A204.1 (cell line): ENCODE data around the gene CA9.

Experiments used
- FAIRE-seq: peaks from 2 replicates; lab custom pipeline; 2012; peaks lifted over from hg19 to GRCh38; lab: Jason Lieb, UNC

Gene CA9

DNA sequence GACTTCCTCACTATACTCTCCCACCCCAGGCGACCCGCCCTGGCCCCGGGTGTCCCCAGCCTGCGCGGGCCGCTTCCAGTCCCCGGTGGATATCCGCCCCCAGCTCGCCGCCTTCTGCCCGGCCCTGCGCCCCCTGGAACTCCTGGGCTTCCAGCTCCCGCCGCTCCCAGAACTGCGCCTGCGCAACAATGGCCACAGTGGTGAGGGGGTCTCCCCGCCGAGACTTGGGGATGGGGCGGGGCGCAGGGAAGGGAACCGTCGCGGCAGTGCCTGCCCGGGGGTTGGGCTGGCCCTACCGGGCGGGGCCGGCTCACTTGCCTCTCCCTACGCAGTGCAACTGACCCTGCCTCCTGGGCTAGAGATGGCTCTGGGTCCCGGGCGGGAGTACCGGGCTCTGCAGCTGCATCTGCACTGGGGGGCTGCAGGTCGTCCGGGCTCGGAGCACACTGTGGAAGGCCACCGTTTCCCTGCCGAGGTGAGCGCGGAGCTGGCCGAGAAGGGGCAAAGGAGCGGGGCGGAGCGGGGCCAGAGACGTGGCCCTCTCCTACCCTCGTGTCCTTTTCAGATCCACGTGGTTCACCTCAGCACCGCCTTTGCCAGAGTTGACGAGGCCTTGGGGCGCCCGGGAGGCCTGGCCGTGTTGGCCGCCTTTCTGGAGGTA lies 2.1 kb downstream of the CA9 start:
- no peak for FAIRE-seq

DNA sequence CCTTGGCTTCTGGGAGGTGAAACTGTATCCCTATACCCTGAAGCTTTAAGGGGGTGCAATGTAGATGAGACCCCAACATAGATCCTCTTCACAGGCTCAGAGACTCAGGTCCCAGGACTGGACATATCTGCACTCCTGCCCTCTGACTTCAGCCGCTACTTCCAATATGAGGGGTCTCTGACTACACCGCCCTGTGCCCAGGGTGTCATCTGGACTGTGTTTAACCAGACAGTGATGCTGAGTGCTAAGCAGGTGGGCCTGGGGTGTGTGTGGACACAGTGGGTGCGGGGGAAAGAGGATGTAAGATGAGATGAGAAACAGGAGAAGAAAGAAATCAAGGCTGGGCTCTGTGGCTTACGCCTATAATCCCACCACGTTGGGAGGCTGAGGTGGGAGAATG lies 5.4 kb downstream of the CA9 start:
- FAIRE-seq: no peak

- FAIRE-seq: no peak
These were observed 6.1 kb downstream of the CA9 start for GRCh38 chr9:35679766-35680330.

DNA sequence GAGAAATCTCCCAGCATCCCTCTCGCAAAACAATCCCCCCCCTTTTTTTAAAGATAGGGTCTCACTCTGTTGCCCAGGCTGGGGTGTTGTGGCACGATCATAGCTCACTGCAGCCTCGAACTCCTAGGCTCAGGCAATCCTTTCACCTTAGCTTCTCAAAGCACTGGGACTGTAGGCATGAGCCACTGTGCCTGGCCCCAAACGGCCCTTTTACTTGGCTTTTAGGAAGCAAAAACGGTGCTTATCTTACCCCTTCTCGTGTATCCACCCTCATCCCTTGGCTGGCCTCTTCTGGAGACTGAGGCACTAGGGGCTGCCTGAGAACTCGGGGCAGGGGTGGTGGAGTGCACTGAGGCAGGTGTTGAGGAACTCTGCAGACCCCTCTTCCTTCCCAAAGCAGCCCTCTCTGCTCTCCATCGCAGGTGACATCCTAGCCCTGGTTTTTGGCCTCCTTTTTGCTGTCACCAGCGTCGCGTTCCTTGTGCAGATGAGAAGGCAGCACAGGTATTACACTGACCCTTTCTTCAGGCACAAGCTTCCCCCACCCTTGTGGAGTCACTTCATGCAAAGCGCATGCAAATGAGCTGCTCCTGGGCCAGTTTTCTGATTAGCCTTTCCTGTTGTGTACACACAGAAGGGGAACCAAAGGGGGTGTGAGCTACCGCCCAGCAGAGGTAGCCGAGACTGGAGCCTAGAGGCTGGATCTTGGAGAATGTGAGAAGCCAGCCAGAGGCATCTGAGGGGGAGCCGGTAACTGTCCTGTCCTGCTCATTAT lies 6.8 kb downstream of the CA9 start:
- FAIRE-seq: no peak

DNA sequence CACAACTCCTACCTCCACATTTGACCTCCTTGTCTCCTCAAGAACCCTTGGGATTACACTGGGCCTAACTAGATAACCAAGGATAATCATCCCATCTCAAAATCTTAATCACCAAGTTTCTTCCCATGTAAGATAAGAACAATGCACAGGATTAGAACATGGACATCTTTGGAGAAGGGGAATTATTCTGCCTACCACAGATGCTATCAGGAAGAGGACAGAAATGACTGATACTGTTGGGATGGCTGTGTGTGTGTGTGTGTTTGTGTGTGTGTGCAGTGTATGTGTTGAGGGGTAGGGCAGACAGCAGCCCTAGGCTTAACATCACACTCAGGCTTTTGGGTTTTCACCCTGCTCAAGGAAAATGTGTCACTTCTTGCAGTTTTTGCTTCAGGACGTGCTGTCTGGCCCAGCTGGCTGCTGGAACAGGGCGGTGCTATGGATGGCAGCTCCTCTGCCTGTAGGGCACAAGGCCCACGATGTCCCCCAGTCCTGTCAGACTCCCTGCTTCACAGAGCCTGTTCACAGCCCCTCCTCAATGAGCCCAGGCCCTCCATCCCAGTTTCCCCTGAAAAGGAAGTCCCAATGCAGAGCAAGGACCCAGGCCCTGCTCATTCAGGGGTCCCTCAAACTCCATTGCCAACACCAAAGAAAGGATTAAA lies 7.7 kb downstream of the CA9 start:
- no peak for FAIRE-seq

DNA sequence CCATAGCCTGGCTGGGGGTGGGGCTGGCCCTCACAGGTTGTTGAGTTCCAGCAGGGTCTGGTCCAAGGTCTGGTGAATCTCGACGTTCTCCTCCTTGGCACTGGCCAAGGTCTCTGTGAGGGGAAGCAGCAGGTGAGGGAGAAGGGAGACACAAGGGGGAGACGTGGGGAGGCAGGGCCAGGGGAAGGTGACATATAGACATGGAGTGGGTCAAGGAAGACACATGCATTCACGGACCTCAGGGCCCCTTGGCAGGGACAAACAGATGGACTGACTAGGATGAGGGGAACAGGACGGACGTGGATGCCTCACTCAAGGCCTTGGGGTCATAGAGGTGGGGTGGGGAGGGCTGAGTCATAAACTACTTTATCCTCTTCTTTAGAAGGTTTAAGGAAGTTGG lies 8.3 kb downstream of the CA9 start:
- FAIRE-seq: no peak

GRCh38 chr9:35682520-35683315 lies 9.0 kb downstream of the CA9 start:
- no peak for FAIRE-seq

GRCh38 chr9:35683323-35683722 lies 9.6 kb downstream of the CA9 start:
- FAIRE-seq: no peak

DNA sequence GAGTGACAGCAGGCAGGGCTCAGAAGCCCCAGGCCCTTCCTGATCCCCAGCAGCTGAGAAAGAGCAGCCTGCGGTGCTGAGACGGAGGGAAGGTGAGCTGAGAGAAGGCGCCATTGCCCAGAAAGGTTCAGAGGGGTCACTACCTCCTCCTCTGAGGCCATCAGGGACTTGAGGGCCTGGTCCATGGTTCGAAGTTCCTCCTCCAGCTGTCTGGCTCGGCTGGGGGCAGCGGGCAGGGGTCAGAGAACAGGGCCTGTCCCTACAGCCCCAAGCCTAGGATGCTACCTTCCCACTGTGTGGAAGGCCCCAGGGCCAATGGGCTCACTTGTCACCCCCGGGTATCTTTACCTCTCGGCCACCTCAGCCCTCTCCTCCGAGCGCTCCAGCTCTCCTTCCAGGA lies 11.2 kb downstream of the CA9 start:
- no peak for FAIRE-seq

DNA sequence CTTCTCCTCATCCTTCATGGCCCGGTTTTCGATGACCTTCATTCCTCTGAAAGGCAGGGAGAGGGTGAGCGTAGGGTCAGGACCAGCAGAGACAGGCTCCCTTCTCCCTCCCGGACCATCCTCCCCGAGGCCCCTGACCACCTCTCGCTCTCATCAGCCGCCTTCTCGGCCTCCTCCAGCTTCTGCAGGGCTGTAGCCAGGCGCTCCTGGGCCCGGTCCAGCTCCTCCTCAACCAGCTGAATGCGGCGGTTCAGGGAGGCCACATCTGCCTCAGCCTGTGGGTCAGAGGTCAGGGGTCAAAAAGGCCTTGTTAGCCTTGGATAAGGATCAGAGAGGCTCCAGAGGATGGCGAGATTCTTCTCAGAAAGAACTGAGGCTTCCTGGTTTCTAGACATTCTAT lies 11.8 kb downstream of the CA9 start:
- no peak for FAIRE-seq

DNA sequence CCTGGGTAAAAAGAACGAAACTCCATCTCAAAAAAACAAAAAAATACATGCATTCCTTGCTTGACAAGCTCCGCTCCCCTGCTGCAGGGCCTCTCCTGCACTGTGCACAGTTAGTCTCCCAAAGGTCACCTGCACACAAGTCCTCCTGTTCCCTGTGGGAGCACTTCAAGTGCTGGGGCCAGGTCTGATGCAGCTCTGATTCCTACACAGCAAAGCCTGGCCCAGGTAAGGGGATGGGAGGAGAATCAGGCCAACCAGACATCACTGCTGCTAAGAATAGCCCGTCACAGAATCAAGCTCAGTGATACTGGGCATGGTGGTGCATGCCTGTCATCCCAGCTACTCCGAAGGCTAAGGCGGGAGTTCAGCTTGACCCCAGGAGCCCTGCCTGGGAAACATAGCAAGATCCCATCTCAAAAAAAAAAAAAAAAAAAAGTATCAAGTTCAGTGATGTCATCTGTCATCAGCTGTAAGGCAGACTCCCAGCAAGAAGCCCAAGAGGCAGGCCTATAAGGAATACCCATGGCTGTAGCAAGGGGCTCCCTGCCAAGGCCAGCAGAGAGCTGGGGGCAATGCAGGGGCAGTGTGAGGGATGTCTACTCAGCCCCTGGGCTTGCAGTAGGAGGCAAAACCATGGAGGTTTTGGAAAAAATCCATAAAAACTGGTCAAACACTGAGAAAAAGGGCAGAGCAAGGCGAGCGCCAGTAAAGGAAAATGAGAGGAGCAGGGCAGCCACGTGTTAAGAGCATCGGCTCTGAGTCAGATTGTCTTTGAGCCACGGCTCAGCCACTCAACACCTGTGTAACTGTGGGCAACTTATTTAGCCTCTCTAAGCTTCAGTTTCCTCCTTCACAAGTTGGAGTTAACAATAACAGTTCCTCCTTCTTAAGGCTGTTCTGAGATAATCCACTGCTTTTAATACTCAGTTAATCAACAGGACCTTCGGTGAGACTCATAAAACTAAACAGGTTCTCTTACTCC lies 12.8 kb downstream of the CA9 start:
- no peak for FAIRE-seq

DNA sequence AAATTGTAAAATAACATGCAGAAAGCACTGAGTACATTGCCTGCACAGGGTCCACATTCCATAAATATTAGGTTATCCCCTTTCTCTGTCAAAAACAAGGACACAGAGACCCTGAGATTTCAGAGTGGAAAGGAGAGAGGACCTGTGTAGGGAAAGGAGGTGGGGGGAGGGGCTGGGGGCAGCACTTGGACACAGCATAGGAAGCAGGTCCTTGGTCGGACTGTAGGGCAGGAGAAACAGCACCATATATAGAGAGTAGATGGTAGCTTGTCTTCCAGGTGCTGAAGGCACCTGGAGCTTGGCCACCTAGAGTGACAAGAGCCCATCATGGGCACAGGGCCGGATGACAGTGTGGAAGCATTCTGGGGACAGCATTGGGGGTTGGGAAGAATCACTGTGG lies 13.6 kb downstream of the CA9 start:
- FAIRE-seq: no peak

DNA sequence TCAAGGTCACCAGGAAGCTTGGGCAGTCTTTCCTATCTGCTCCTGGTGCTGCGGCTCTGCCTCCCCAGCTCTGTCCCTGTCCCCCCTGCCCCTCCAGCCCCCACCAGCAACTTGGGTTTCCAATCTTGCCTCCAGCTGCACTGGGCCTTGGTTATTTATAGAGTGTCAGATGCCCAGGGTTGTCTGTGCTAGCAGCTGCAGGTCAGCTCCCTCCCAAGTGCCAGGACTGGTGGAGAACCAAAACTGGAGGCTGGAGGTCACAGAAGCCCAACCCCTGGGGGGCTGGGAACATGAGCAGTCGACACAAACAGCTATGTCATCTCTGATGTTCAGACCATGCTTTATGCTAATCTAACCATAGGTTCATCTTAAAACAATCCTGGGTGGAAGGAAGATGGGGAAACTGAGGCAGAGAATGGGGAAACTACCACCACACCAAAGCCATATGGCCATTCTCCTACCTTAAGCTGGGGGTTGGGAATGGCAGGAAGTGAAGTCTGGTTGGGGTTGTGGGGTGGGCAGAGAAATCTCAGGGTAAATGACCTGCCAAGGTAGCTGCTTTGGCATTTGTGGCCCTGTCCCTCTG lies 14.3 kb downstream of the CA9 start:
- FAIRE-seq: no peak

- FAIRE-seq: no peak
These were observed 15.1 kb downstream of the CA9 start for GRCh38 chr9:35688558-35689541.

DNA sequence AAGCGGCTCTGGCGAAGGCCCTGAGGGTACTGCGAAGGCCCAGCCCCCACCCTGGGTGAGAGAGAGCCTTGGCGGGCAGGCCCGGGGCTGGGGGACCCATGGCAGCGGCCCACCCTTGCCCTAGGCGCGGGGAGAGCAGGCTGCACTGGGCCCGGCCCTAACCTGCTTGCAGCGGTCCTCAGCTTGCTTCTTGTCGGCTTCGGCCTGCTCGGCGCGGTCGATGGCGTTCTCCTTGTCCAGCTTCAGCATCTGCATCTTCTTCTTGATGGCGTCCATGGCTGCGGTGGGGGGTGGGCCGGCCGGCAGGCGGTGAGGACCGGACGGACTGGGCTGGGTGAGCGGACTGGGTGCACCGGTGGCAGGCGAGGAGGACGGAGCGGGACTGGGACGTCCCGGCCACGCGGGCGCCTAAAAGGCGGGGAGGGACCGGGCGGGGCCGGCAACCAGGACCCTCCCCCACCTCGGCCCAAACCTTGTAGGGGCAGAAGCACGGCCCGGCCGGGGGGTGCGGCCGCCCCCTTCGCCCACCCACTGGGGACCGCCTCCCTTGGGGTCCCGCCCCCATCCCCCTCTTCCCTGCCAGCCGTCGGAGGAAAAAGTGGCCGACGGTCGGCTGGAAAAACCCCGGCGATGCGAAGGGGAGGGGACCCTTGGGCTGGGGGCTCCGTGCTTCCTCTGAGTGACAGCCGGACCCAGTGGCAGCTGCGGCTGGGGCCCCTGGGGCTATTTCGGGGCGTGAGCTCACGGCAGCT lies 16.0 kb downstream of the CA9 start, which contains the start of gene TPM2:
Gene TPM2 (minus strand): TSS at position 384 of the 752 bp plus-strand sequence. CDS start 108 bp downstream, at position 276.
- no peak for FAIRE-seq

DNA sequence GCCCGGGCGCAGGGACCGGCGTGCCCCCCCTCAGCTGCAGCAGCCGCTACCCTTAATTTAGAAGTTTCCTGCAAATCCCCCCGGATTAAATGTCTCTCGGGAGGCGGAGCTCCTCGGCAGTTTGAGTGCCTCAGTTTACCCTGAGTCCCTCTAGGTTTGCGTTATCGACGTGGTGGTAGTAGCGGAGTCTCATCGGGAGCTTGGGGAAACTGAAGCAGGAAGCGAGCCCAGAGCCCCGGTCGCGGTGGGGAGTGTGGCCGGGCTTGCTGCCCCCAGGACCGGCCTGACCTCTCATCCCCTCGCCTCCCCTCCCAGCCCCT lies 16.5 kb downstream of the CA9 start:
- FAIRE-seq: no peak

GRCh38 chr9:35690614-35691333 lies 17.0 kb downstream of the CA9 start:
- FAIRE-seq: no peak

GRCh38 chr9:35691334-35691650 lies 17.6 kb downstream of the CA9 start:
- no peak for FAIRE-seq
